Activated CD4-positive, alpha-beta T cell treated with anti-CD3 and anti-CD28 coated beads, Interleukin-2, amount 50 U/mL, for 1 hour (primary cell): ENCODE data around the gene TAF8.
"Not testable (repeated sequence)": the region's sequence is repeated elsewhere in the genome, so short reads cannot be mapped to it uniquely, and the experiment has no call there.

ENCODE experiments used
- DNase-seq: peaks from one replicate; pipeline ENCODE4 v3.0.0-alpha.2; 2020

TAF8 gene

DNA sequence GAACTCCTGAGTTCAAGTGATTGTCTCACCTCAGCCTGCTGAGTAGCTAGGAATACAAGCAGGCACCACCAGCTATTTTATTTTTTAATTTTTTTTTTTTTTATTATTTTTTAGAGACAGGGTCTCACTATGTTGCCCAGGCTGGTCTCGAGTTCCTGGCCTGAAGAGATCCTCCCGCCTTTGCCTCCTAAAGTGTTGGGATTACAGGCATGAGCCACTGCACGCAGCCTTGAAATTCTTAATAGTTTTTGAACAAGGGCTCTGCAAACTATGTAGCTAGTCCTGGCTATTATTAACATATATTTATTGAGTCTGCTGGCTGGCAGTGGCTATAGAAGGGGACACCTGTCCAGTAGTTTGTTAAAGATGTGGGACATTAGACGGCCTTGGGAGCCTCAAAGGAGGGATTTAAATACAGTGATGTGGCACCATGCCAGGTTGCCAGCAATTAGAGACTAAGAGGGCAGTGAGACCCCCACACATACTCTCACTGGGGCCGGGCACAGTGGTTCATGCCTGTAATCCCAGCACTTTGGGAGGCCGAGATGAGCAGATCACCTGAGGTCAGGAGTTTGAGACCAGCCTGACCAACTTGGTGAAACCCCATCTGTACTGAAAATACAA lies 21.1 kb upstream of the TAF8 start:
- DNase-seq, result no peak

DNA sequence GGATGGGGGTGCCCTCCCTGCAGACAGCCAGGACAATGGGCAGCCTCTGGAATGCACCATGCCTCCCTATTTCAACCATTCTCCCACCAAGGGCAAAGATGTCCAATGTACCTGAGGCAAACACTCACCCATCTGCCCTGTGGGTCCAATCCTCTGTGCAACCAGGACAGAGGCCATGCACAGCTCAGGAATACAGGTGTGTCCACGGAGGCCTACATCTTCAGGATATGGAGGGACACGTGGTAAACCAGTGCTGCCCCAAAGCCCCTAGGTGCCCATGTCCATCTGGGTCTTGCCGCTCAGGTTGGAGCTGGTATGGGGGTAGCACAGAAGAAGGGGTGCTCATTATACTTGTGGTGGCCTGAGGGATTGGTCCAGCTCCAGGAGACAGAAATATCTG lies 20.4 kb upstream of the TAF8 start:
- no peak for DNase-seq

GRCh38 chr6:42030585-42031506 lies 19.5 kb upstream of the TAF8 start:
- no peak for DNase-seq

DNA sequence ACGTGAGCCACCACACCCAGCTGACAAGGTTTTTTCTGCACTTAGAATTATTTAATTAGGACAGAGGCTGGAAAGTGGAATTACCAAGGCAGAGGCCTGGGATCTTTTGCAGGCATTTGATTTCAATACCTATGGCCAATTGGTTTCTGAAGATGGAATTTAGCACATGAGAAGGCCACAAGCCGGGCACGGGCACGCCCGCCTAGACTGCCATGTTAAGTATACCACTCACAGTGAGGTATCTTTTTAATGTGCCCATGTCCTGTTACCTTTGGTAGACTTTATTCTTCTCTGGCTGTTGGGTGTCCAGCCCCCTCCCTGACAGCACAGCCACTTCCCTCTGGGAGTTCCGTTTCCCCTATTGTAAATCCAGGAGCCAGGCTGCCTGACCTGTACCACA lies 18.0 kb upstream of the TAF8 start:
- DNase-seq, result no peak

DNA sequence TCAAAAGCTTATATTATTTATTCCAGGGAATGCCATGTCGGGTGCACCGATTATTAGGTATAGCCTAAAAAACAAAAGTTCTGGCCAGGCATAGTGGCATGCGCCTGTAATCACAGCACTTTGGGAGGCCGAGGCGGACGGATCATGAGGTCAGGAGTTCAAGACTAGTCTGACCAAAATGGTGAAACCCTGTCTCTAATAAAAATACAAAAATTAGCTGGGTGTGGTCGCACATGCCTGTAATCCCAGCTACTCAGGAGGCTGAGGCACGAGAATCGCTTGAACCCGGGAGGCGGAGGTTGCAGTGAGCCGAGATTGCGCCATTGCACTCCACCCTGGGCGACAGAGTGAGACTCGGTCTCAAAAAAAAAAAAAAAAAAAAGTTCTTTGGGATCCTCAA lies 12.7 kb upstream of the TAF8 start:
- DNase-seq, result not testable (repeated sequence)

DNA sequence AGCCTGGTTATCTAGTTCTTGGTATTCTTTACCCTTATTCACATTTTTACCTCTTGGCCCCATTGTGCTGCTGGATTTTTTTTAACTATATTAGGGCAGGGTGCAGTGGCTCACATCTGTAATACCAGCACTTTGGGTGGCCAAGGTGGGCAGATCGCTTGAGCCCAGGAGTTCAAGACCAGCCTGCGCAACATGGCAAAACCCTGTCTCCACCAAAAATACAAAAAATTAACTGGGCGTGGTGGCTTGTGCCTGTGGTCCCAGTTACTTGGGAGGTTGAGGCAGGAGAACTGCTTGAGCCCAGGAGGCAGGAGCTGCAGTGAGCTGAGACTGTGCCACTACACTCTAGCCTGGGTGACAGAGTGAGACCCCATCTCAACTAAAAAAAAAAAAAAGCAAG lies 12.2 kb upstream of the TAF8 start:
- DNase-seq, result no peak

DNA sequence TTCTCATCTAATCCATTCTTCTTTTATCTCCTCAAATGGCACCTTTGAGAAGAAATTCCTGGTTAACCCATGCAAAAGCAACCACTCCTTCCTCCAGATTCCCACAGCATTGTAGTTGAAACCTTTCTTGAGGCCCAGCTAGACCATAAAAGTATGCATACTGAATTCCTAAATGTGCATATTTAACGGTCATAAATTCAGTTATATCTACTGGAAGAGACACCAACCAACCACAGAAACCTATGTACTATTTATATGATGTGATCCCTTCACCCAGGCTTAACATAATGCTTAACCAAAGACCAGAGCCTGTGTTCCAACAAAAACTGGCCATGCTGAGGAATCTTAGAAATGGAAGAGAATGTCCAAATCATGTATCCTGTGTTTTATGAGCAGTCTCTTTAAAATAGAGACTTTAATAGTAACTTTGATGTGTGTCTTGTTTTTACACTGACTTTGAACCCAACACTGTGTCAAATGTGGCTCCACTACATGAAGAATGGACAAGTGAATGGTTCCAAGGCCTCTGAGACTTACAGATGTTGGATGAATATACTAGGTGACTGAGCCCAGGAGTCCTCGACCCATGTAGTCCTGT lies 11.4 kb upstream of the TAF8 start:
- DNase-seq, result no peak

DNA sequence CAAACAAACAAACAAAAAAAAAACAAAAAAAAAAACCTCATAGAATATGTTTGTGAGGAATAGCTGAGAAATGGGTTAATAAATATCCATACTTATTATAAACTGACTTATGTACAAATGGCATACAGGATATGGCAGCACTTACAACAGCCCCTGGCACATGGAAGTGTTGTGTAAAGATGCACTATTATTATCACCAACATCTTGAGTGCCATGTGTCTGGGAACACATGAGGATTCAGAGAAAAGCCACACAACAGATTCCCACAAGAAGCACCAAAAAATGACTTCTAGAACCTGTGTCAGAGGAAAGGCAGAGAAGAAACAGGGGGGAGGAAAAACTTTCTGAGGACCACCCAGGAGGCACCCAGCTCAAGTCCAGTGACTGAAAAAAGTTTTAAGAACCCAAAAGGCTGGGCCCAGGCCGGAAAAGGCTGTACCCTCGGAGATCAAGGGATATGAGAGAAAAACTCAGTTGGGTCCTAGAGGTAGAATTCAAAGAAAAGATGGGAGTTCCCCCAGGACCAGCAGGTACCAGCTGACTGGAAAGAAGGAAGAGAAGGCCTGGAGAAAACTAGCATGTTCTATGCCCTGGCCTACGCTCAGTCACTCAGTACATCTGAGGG lies 9.4 kb upstream of the TAF8 start:
- DNase-seq, result no peak

- DNase-seq, result no peak
Measured at GRCh38 chr6:42041481-42042053, 8.8 kb upstream of the TAF8 start.

GRCh38 chr6:42042108-42042507 lies 8.2 kb upstream of the TAF8 start:
- no peak for DNase-seq

- peak; percentile 96 for DNase-seq
Measured at GRCh38 chr6:42043787-42044475, 6.4 kb upstream of the TAF8 start.

- DNase-seq, result peak; percentile 75
Measured at GRCh38 chr6:42045538-42046460, 4.5 kb upstream of the TAF8 start.

DNA sequence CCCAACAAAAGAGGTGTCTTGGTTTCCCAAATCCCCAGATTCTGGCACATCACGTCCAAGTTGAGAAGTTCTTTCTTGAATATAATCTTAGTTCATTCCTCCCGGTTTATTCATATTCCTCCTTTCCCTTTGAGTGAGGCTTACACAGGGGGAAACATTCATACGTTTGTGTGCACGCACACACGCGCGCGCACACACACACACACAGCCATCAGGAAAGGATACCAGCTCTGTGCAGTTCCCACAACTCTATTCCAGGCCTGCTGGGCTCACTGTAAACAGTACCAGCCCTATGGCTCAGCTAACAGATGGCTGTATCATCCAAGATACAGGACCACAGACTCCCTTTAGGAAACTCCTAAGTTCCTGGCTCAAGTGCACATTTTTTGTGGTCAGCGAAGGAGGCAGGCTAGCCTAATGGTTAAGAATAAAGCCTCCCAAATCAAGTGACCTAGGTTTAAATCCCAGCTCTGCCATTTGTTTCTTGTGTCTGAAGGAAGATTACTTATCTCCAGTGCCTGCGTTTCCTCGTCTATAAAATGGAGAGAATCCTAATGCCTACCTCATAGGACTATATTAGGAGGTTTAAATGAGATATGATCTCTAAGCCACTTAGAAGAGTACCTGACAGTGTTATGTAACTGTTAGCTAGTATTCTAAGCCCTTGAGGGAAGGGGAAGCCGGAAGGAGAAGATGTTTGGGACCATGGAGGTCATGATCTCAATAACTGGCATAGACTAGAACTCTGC lies 3.7 kb upstream of the TAF8 start:
- DNase-seq, result no peak

DNA sequence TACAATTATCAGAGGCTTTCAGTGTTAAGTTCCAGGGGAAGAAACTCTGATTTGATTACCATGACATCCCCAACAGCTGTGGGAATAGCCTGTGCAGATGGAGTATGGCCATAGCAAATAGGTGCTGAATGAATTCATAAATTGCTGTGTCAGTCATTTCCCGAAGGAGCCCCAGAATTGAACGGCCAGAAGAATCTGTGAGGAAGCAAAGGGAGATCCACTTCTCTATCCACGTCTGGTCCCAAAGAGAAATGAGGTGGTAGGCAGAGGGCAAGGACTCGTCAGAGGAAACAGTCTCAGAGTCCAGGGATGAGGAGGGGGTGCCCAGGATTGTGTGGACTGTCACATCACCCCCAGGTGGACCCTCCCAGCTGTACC lies 3.1 kb upstream of the TAF8 start:
- DNase-seq, result no peak

DNA sequence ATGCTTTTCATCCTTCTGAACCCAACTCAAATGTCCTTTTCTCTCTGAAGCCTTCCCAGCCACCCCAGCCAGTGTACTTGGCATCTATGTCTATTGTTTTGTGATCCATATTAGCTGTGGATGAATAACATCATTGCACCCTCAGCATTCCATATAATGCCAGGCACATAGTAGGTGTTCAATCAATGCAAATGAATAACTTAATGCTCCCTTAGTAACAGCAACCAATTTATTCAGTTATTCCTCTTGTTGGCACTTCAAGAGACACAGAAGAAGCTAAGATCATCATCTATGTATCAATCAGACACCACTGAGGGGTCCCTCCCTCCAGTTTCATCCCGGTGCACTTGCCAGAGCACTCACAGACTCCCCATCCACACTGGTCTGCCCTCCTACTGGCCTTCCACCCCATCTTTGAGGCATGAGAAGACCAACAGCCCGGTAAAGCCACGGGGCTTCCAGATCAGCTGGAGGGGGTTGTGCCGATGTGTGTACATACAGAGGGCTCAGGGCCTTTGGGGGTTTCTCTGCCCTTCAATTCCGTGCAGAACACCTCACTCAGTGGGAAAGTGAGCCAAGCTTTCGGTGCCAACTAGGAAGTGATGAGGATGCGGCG lies 2.4 kb upstream of the TAF8 start:
- DNase-seq, result no peak

GRCh38 chr6:42049116-42049809 lies 1.1 kb upstream of the TAF8 start:
- DNase-seq, result no peak

DNA sequence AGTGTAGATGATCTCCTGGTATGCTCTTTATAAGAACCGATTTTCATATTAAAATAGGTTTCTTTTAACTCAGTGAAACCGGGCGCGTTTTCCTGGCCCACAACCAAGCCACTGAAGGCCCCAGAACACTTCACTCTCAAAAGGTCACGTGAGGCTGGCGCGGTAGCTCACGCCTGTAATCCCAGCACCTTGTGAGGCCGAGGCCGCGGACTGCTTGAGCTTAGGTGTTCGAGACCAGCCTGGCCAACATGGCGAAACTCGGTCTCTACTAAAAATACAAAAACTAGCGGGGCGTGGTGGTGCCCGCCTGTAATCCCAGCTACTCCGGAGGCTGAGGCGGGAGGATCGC lies 402 bp upstream of the TAF8 start:
- peak; percentile 46 for DNase-seq

DNA sequence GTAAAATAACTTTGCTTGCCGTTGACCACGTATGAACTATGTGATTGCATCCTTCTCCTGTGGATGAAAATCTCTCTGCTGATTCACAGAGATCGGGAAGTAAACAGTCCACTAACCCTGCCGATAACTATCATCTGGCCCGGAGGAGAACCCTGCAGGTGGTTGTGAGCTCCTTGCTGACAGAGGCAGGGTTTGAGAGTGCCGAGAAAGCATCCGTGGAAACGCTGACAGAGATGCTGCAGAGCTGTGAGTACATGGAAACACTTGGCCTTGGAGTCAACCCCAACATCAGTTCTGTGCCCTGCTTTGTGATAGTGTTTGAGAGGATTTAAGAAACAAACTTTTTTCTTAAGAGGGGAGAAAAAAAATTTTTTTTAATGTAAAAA lies 937 bp downstream of the TAF8 start:
- DNase-seq, result no peak

DNA sequence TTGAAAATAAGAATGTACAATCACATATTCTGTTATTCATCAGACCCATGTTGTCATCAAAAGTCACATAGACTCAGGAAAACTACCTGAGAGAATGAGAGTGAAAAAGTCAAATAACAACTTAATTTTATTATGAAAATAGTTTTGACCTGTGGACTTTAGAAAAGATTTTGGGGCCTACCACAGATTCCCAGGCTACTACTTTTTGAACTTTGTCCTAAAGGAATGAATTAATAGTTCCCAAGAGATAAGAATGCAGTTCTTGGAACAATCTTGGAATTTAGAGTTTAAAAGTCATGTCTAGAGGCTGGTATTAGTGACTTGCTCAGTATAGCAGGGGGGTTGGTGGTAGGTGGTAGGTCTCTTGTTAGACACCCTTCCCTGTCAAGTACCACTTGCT lies 3.3 kb downstream of the TAF8 start:
- DNase-seq, result no peak

DNA sequence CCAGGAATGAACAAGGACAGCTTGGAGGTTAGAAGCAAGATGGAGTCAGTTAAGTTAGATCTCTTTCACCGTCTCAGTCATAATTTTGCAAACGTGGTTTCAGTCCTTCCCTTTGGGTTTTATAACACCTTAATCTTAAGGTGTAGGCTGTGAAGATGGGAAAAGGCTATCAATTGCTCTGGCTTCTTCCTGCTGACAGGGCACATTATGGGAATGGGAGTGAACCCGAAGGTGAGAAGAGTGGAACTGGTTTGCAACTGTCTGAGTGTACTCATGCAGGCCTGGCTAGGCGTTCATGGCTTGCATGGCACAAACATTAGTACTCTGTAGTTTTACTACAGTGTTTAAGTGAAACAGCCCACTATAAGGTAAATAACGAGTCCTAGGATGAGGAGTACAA lies 9.4 kb downstream of the TAF8 start:
- no peak for DNase-seq
